T-helper 2 cell treated with Interferon-gamma antibody and Interleukin-4, amounts not matched to agents 5 μg/mL and 100 μg/mL, for 36 hours (primary cell): ENCODE measurements around the gene MTTP.

Experiments used
- DNase-seq: peaks from one replicate; pipeline ENCODE4 v3.0.0; 2021; ENCODE audit warnings: low spot score
- H3K27ac Mint-ChIP-seq: one replicate; pipeline ENCODE4 v1.8.0; 2021; ENCODE audit warnings: mild to moderate bottlenecking, mixed read lengths
- H3K27me3 Mint-ChIP-seq: one replicate; pipeline ENCODE4 v1.8.0; 2021; ENCODE audit warnings: low read depth, mixed read lengths
- H3K36me3 Mint-ChIP-seq: one replicate; pipeline ENCODE4 v1.8.0; 2021; ENCODE audit warnings: low read depth, mixed read lengths
- H3K4me1 Mint-ChIP-seq: one replicate; pipeline ENCODE4 v1.8.0; 2021; ENCODE audit warnings: low read depth, mixed read lengths
- H3K4me3 Mint-ChIP-seq: one replicate; pipeline ENCODE4 v1.8.0; 2022; ENCODE audit warnings: mild to moderate bottlenecking, moderate library complexity, mixed read lengths
- H3K9me3 Mint-ChIP-seq: one replicate; pipeline ENCODE4 v1.8.0; 2021; ENCODE audit warnings: mixed read lengths

Gene MTTP

GRCh38 chr4:99612704-99613103 lies 38.1 kb downstream of the MTTP start:
- Mint-ChIP-seq H3K36me3 (no peaks in the 10 kb centered on the region), H3K4me1 (no peaks in the 10 kb centered on the region), H3K9me3 (no peaks in the 10 kb centered on the region), H3K4me3 (no peak overlapping the region), H3K27me3 (peaks cover 2% of the 10 kb centered on the region), H3K27ac (no peak overlapping the region)
- no peak for DNase-seq

GRCh38 chr4:99614491-99614890 lies 39.9 kb downstream of the MTTP start:
- Mint-ChIP-seq H3K4me3 (no peak overlapping the region), H3K36me3 (no peaks in the 10 kb centered on the region), H3K9me3 (no peaks in the 10 kb centered on the region), H3K27ac (no peak overlapping the region), H3K4me1 (no peaks in the 10 kb centered on the region), H3K27me3 (peaks cover 4% of the 10 kb centered on the region)
- no peak for DNase-seq

GRCh38 chr4:99615170-99615820 lies 40.7 kb downstream of the MTTP start:
- no peaks in the 10 kb centered on the region for H3K9me3 Mint-ChIP-seq
- no peaks in the 10 kb centered on the region for H3K36me3 Mint-ChIP-seq
- H3K27ac Mint-ChIP-seq = no peak overlapping the region
- H3K4me3 Mint-ChIP-seq = no peak overlapping the region
- DNase-seq = no peak
- no peaks in the 10 kb centered on the region for H3K4me1 Mint-ChIP-seq
- peaks cover 4% of the 10 kb centered on the region for H3K27me3 Mint-ChIP-seq

- Mint-ChIP-seq H3K27ac (no peak overlapping the region), H3K4me1 (no peaks in the 10 kb centered on the region), H3K36me3 (no peaks in the 10 kb centered on the region), H3K9me3 (no peaks in the 10 kb centered on the region), H3K4me3 (no peak overlapping the region), H3K27me3 (peaks cover 4% of the 10 kb centered on the region)
- DNase-seq = no peak
Observed at GRCh38 chr4:99617374-99617773, 42.8 kb downstream of the MTTP start.

GRCh38 chr4:99622341-99622740 lies 47.7 kb downstream of the MTTP start:
- no peak overlapping the region for H3K4me3 Mint-ChIP-seq
- H3K9me3 Mint-ChIP-seq = no peaks in the 10 kb centered on the region
- no peak for DNase-seq
- H3K4me1 Mint-ChIP-seq = peaks cover 3% of the 10 kb centered on the region
- no peaks in the 10 kb centered on the region for H3K36me3 Mint-ChIP-seq
- no peak overlapping the region for H3K27ac Mint-ChIP-seq
- peaks cover 2% of the 10 kb centered on the region for H3K27me3 Mint-ChIP-seq

- peak; percentile 10 for DNase-seq
- H3K4me1 Mint-ChIP-seq = peaks cover 3% of the 10 kb centered on the region
- H3K36me3 Mint-ChIP-seq = no peaks in the 10 kb centered on the region
- no peaks in the 10 kb centered on the region for H3K9me3 Mint-ChIP-seq
- H3K27ac Mint-ChIP-seq = no peak overlapping the region
- no peaks in the 10 kb centered on the region for H3K27me3 Mint-ChIP-seq
- H3K4me3 Mint-ChIP-seq = no peak overlapping the region
Observed at GRCh38 chr4:99624141-99624719, 49.6 kb downstream of the MTTP start.

- Mint-ChIP-seq H3K9me3 (no peaks in the 10 kb centered on the region), H3K4me1 (peaks cover 11% of the 10 kb centered on the region), H3K27ac (no peak overlapping the region), H3K27me3 (peaks cover 2% of the 10 kb centered on the region), H3K4me3 (no peak overlapping the region), H3K36me3 (no peaks in the 10 kb centered on the region)
- DNase-seq = no peak
Observed at GRCh38 chr4:99625369-99625768, 50.7 kb downstream of the MTTP start.

GRCh38 chr4:99628040-99628439 lies 53.4 kb downstream of the MTTP start:
- Mint-ChIP-seq H3K9me3 (no peaks in the 10 kb centered on the region), H3K4me1 (peaks cover 11% of the 10 kb centered on the region), H3K4me3 (no peak overlapping the region), H3K36me3 (no peaks in the 10 kb centered on the region), H3K27me3 (peaks cover 18% of the 10 kb centered on the region), H3K27ac (no peak overlapping the region)
- DNase-seq = no peak

- Mint-ChIP-seq H3K4me1 (peaks cover 8% of the 10 kb centered on the region), H3K27me3 (peaks cover 18% of the 10 kb centered on the region), H3K36me3 (no peaks in the 10 kb centered on the region), H3K4me3 (no peak overlapping the region), H3K9me3 (no peaks in the 10 kb centered on the region), H3K27ac (no peak overlapping the region)
- DNase-seq = no peak
Observed at GRCh38 chr4:99629962-99630554, 55.4 kb downstream of the MTTP start.

GRCh38 chr4:99630857-99631360 lies 56.3 kb downstream of the MTTP start:
- H3K4me3 Mint-ChIP-seq = no peak overlapping the region
- H3K9me3 Mint-ChIP-seq = no peaks in the 10 kb centered on the region
- DNase-seq = no peak
- H3K27ac Mint-ChIP-seq = no peak overlapping the region
- peaks cover 8% of the 10 kb centered on the region for H3K4me1 Mint-ChIP-seq
- H3K27me3 Mint-ChIP-seq = peaks cover 18% of the 10 kb centered on the region
- no peaks in the 10 kb centered on the region for H3K36me3 Mint-ChIP-seq

GRCh38 chr4:99633772-99634171 lies 59.1 kb downstream of the MTTP start:
- peaks cover 18% of the 10 kb centered on the region for H3K27me3 Mint-ChIP-seq
- H3K36me3 Mint-ChIP-seq = no peaks in the 10 kb centered on the region
- H3K9me3 Mint-ChIP-seq = no peaks in the 10 kb centered on the region
- H3K4me3 Mint-ChIP-seq = no peak overlapping the region
- peaks cover 8% of the 10 kb centered on the region for H3K4me1 Mint-ChIP-seq
- DNase-seq = no peak
- no peak overlapping the region for H3K27ac Mint-ChIP-seq

GRCh38 chr4:99634742-99635360 lies 60.2 kb downstream of the MTTP start:
- H3K36me3 Mint-ChIP-seq = no peaks in the 10 kb centered on the region
- no peaks in the 10 kb centered on the region for H3K9me3 Mint-ChIP-seq
- H3K27me3 Mint-ChIP-seq = peaks cover 18% of the 10 kb centered on the region
- H3K4me3 Mint-ChIP-seq = no peak overlapping the region
- DNase-seq = no peak
- H3K27ac Mint-ChIP-seq = no peak overlapping the region
- peaks cover 4% of the 10 kb centered on the region for H3K4me1 Mint-ChIP-seq

GRCh38 chr4:99635601-99636000 lies 61.0 kb downstream of the MTTP start:
- Mint-ChIP-seq H3K9me3 (no peaks in the 10 kb centered on the region), H3K36me3 (no peaks in the 10 kb centered on the region), H3K27me3 (peaks cover 21% of the 10 kb centered on the region), H3K4me3 (no peak overlapping the region), H3K27ac (no peak overlapping the region), H3K4me1 (no peaks in the 10 kb centered on the region)
- DNase-seq = no peak

GRCh38 chr4:99636422-99636821 lies 61.8 kb downstream of the MTTP start:
- Mint-ChIP-seq H3K27ac (no peak overlapping the region), H3K36me3 (no peaks in the 10 kb centered on the region), H3K4me3 (no peak overlapping the region), H3K27me3 (peaks cover 18% of the 10 kb centered on the region), H3K9me3 (no peaks in the 10 kb centered on the region), H3K4me1 (no peaks in the 10 kb centered on the region)
- DNase-seq = no peak
